DND-41 (cell line): ENCODE measurements around the gene TMEM38B.

ENCODE experiments used
- ATAC-seq: fragments of 200-7000 bp; cut with Tn5 transposase; 3 replicates; pipeline ENCODE4 v1.9.1; 2021; ENCODE audit warnings: low read depth; ENCODE audit not compliant: insufficient read depth
- DNase-seq: peaks from one replicate; pipeline ENCODE4 v3.0.0-alpha.2; 2020
- H2AFZ ChIP-seq: 2 replicates; pipeline ENCODE4 v1.6.0; 2012; ENCODE audit warnings: low read depth, low read length
- H3K27ac ChIP-seq: 2 replicates; pipeline ENCODE4 v1.5.1; 2012; ENCODE audit warnings: low read length, inconsistent platforms
- H3K27me3 ChIP-seq: fragments of 200-600 bp; sonication (generic); 2 replicates; pipeline ENCODE4 v1.6.0; 2012; ENCODE audit warnings: low read length, mild to moderate bottlenecking, inconsistent platforms; ENCODE audit not compliant: insufficient read depth, poor library complexity
- H3K36me3 ChIP-seq: 2 replicates; pipeline ENCODE4 v1.5.1; 2012; ENCODE audit warnings: low read length, inconsistent platforms; ENCODE audit not compliant: insufficient read depth
- H3K4me1 ChIP-seq: 2 replicates; pipeline ENCODE4 v1.5.1; 2012; ENCODE audit warnings: mild to moderate bottlenecking, low read length; ENCODE audit not compliant: insufficient read depth
- H3K4me2 ChIP-seq: 2 replicates; pipeline ENCODE4 v1.6.0; 2012; ENCODE audit warnings: mild to moderate bottlenecking, moderate library complexity, low read length, inconsistent platforms; ENCODE audit not compliant: insufficient read depth
- H3K4me3 ChIP-seq, 2 experiments: fragments of 200-600 bp in 1 of 2; shearing (Covaris generic) in 1 of 2; 2 replicates each; pipeline ENCODE4 v1.5.1; 2012 to 2016; ENCODE audit warnings: inconsistent platforms in 2 of 2, low read length in 2 of 2, mild to moderate bottlenecking in 2 of 2, low read depth in 1 of 2, moderate library complexity in 1 of 2
- H3K79me2 ChIP-seq: 2 replicates; pipeline ENCODE4 v1.6.0; 2012; ENCODE audit warnings: low read length, inconsistent platforms; ENCODE audit not compliant: insufficient read depth
- H3K9ac ChIP-seq: 2 replicates; pipeline ENCODE4 v1.6.0; 2012; ENCODE audit warnings: low read depth, mild to moderate bottlenecking, inconsistent platforms, low read length, moderate library complexity
- H3K9me3 ChIP-seq: 2 replicates; pipeline ENCODE4 v1.5.1; 2012; ENCODE audit warnings: low read length, moderate library complexity, mild to moderate bottlenecking, inconsistent platforms; ENCODE audit not compliant: insufficient read depth, severe bottlenecking
- H4K20me1 ChIP-seq: 2 replicates; pipeline ENCODE4 v1.6.0; 2012; ENCODE audit warnings: low read length; ENCODE audit not compliant: insufficient read depth
- CTCF ChIP-seq: IDR thresholded peaks from 2 replicates; pipeline ENCODE4 v1.5.1; 2012; ENCODE audit warnings: borderline replicate concordance, low read length, moderate library complexity, mild to moderate bottlenecking; ENCODE audit not compliant: poor library complexity, severe bottlenecking; ENCODE audit errors: extremely low read depth
- EZH2 ChIP-seq: IDR thresholded peaks from 3 replicates; pipeline ENCODE4 v1.6.1; 2012; ENCODE audit warnings: borderline replicate concordance, low read depth, mild to moderate bottlenecking, moderate library complexity, low read length, inconsistent platforms; ENCODE audit not compliant: severe bottlenecking

The TMEM38B gene

DNA sequence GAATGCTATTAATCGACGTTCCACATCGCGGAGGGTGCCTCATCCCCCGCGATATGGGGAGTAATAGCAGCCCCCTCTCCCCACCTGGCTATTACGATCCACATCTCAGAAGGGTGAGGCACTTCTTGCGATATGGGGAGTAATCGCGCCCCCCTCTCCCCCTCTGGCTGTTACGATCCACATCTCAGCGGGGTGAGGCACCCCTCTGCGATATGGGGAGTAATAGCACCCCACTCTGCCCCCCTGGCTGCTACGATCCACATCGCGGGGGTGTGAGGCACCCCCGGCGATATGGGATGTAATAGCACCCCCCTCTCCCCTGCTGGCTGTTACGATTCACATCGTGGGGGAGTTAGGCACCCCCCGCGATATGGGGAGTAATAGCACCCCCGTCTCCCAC, 128.5 kb downstream of the TMEM38B start:
- no peaks in the 10 kb centered on the region for H4K20me1 ChIP-seq
- no peak overlapping the region for H3K4me3 ChIP-seq
- no peaks in the 10 kb centered on the region for H3K9me3 ChIP-seq
- no peaks in the 10 kb centered on the region for H3K79me2 ChIP-seq
- H3K9ac ChIP-seq: no peak overlapping the region
- no peak overlapping the region for H3K4me2 ChIP-seq
- no peaks in the 10 kb centered on the region for H3K36me3 ChIP-seq
- H3K27me3 ChIP-seq: no peaks in the 10 kb centered on the region
- H2AFZ ChIP-seq: no peak overlapping the region
- no peak overlapping the region for H3K27ac ChIP-seq
- H3K4me1 ChIP-seq: no peaks in the 10 kb centered on the region
- ATAC-seq (no peak), DNase-seq (no peak)
- TF ChIP-seq EZH2: no peak
- TF ChIP-seq CTCF: no peak
